ENCODE data around the gene SLCO3A1.

SLCO3A1 gene

DNA sequence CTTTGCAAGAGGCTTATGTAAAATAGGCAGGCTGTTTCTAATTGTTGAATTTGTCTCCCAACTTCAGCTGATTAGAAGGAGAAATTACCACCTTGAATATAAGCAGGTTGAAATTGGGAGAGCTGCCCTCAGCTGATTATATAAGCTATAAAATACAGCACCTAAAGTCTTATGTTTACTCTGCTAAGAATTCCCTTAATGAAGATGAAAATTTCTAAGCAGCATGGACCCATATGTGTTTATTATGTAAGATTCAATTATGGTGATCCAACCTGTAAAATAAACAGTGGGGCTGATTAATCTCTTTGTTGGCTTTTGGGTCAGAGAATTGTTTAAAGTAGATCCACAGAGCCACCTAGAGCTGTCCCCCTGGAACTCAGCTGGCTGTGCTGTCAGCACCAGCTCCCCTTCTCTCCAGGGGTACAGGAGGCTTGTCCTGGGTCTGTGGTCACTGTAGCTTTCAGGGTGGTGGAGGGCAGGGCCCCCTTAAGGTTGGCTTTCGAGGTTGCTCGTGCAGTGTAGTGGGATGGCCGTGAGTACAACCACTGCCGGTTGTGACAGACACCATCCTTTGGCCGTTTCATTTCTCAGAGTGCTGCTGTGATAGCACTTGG, 9.5 kb downstream of the SLCO3A1 start:
- DNase-seq = no peak

DNA sequence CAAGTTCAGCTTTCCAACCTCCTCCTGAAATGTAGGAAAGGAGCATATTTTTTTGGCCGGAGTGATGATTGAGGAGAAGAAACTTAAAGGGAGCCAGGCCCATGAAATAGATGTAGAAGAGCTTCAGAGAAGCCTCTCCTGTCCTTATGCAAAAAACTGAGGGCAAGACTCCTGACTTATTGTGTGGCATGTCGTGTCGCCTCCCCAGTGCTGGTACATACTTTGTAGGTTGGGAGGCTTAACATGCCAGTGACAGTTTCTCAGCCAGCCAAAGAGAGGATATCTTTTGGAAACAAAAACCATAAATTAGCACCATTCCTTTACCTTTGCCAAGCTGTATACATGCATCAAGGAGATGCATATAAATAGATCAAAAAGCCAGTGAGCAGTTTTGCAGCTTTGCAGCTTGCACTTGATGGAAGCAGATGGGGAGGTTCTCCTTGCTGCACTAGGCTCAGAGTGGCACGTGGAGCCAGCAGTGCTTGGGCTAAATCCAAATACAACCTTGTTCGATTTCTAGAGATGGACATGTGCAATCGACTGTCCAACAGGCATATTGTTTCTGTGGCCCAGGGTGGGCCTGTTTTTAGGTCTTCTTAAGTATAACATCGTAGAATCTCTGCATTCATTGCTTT, 10.2 kb downstream of the SLCO3A1 start:
- no peak for DNase-seq

DNA sequence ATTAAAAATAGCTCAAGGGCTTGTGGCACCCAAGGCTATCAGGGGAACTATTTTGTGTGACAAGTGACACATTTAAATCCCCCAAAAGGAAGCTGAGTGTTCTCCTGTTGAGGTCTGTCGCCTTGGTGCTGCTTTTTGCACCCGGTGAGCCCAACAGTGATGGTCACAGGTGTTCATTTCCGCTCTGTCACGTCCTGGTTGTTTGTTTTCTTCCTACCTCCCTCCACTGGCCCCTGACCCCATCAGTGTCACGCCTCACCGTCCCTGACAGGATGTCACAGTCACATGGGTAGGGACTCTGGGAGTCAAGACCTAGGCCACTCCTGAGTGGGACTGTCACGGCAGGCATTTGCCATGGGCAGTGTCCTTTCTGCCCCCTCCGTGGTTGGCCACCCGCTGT, 11.2 kb downstream of the SLCO3A1 start:
- DNase-seq = no peak

DNA sequence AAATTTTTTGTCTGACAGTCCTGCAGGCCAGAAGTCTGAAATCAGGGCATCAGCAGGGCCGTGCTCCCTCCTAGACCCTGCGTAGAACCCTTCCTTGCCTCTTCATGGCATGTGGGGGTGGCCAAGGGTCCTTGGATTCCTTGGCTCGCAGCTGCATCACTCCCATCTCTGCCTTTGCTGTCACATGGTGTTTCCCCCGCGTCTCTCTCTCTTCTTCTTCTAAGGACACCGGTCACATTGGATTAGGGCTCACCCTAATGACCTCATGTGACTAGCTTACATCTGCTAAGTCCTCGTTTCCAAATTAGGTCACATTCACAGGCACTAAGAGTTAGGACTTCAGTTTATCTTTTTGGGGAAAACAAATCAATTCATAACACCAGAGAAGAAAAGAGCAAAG, 12.0 kb downstream of the SLCO3A1 start:
- no peak for DNase-seq

DNA sequence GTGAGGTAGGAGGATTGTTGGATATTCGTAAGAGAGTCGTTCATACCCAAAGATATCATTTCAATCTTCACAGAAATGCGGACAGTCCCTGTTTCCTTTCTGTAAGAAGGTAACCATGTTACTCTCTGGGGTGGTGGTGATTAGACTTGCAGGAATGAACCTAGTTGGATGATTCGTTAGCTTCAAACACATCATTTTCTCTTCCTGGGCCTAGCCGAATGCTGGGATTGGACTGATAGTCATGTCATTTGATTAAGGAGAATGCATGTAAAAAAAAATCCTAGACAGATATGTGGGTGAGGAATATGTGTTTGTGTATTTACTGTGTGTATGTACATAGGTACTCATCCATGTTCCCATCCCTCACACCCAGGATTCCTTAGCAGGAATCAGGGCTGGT, 12.4 kb downstream of the SLCO3A1 start:
- no peak for DNase-seq

DNA sequence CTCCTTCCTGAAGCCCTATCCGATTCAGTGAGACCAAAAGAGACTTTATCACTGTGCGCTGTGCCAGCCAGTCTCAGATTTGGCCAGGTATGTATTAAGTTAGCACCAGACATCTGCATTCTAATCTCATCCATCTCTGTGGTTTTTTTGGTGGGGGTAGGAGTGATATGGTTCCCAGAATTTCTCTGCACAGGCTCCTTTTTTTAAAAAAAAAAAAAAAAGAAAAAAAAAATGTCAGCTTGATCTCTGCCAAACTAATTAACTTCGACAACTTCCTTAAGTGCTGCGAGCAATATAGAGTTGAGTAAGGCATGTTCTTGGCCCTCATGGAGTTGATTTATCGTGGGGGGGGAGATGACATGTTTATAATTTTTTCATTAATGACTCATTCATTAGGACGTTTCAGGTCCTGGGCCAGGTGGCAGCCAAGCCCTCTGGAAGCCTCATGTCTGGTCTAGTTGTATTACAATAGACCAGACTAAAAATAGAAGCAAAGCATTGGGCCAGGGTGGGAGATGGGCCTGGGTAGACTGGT, 12.9 kb downstream of the SLCO3A1 start:
- no peak for DNase-seq

DNA sequence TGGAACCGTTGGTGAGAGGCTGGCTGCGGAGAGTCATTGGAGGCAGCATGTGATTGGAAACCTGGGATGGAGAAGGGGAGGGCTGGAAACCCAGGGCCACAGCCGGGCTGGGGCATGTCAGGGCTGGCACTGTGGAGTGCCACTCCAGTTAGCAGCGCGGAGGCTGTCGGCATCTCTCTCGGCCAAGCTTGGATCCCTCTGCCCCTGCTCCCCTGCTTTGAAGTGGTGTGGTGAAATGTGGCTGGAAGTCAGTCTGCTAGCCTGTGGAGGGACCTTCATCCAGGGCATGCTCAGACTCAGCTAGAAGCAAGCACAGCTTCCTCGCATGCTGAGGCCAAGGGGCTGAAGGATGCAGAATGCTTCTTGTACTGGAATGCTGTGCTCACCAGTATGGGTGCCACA, 13.5 kb downstream of the SLCO3A1 start:
- no peak for DNase-seq

DNA sequence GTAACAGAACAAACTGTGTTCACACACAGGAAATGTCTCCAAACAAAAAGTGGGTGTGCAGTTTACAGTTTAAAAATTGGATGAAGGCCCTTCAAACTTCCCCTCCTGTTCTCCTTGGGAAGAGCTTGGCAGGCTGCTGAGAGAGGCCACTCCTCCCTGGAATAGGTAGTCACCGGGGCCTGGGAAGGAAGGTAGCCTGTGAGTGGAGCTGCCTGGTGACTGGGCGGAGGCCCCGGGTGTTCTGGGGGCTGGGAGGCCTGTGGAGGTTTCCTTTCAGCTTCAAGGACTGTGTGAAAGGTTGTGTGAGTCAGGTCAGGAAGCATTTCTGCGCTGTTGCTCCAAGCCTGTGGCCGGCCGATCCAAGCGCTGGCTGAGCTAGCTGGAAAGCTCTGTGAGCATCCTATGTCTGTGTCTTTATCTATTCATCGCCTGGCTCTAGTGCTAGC, 14.1 kb downstream of the SLCO3A1 start:
- DNase-seq = no peak

DNA sequence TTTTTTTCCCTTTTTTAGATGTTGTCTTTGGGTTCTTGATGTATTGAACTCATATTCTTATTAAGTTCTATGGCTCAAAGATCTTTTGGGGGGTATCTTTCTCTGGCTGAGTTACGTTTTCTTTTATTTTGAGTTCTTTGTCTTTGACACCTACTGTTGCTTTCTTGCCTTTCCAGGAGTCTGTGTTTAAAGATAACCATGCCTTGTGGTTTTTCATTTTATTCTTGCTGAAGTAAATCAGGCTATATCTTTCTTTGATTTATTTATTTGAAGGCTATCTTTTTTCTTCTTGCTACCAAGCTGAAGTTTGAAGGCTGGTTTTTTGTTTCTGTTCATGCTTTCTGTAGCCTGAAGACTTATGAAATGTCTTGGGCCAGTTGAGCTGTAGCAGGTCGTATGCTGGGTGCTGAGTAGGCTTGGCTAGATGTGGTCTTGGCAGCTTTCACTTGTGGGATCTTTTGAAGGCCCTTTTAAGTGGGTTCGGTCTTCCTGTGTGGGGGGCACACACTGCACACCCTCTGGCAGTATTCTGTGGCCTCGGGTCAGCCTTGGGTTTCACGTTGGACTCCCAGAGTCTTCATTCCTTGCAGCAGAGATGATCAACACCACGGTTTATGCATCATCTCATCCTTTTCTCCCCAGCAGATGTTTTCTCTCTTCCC, 17.5 kb downstream of the SLCO3A1 start:
- DNase-seq = no peak

DNA sequence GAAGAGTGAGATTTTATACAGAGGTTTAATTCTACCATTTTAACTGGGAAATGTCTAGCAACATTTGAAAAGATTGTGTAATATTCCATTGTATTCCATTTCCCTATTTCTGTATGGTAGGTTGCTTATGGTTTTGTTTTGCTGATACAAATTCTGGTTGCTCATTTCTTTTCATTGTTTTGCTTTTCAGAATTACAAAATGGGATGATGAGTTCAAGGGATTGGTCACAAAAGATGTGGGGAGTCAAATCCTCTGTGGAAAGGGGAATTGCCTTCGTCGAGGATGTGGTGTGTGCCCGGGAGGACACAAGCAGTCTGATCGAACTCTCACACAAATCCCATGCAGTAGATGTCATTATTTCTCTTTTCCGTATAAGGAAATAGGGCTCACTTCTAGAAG, 18.3 kb downstream of the SLCO3A1 start:
- no peak for DNase-seq

DNA sequence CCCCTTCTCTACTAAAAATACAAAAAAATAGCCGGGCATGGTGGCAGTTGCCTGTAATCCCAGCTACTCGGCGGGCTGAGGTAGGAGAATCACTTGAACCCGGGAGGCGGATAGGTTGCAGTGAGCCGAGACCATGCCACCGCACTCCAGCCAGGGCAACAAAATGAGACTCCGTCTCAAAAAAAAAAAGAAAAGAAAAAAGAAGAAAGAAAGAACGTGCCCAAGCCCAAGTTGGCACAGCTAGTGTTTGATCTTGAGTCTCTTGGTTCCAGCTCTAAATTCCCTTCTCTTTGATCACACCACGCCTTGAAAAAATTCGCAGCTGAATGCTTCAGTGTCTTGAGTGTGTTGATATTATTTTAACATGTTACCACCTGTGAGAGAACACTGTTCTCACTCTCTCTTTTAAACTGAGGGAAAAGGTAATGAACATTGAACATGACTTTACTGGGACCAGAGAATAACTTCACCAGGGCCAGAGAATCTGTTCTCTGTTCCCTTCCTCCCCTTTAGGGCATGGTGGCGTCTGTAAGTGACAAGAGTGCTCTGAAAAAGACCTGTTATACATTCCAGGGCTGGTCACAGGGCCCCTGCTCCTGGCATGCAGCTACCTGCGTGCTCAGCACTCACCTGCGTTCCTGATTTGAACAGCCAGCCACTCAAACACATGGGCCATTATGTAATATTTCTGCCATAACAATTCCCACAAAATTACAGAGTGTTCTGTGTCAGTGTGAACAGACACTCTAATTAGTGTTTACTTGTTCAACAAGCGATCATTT, 19.0 kb downstream of the SLCO3A1 start:
- DNase-seq = no peak

DNA sequence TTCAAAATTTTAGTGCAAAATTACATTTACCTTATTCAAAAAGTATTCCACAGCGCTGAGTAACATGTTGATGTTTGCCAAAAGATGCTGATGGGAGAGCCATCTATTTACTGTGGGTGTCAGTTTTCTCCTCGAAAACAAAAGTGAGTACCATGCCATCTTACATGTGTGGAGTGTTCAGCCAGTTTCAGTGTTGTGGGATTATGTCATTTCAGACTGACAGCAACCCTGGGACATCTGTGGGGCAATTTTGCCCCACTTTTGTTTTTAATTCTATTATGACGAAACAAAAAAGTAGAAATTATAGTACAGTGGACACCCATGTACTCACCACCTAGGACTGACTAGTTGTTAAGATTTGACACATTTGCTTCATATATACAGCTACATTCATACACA, 19.6 kb downstream of the SLCO3A1 start:
- no peak for DNase-seq

DNA sequence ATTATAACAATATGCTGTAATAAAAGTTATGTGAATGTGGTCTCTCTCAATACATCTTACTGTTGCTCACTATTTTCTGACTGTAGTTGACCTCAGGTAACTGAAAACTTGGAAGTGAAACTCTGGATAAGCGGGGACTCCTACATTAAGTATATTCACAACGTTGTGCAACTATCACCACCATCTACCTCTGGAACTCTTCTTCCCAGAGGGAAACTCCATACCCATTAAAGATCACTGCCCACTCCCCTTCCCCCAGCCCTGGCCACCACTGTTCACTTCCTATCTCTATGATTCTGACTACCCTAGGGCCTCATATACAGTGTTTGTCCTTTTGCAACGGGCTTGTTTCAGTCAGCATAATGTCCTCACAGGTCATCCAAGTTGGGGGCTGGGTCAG, 20.7 kb downstream of the SLCO3A1 start:
- DNase-seq = no peak

DNA sequence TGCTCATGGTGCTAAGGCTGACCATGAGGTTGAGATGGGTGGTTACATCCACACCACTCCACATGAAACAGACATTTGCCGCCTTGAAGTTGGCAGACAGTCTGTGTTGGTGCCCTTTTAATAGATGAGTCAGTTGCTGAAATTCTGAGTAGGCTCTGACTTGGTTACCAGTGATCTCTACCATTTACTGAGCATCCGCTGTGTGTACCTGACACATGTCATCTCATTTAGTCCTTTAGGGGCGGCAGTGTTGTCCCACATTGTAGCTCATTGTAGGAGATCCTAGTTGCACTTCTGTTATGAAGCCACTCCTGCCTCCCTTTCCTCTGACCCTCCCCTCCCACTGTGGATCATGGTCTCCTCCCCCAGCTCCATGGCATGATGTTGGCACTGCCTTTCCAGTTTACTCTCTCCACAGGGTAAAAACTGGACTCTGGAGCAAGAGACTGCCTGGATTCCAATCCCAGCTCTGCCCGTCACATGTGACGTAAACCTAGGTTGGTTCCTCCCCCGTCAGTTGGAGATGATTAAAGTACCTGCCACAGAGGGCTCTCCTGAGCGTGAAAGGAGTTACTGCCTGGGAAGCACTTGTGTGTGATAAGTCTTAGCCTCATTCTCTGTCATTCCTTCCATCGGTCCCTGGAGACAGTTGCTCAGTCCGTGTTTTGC, 21.6 kb downstream of the SLCO3A1 start:
- DNase-seq = no peak

DNA sequence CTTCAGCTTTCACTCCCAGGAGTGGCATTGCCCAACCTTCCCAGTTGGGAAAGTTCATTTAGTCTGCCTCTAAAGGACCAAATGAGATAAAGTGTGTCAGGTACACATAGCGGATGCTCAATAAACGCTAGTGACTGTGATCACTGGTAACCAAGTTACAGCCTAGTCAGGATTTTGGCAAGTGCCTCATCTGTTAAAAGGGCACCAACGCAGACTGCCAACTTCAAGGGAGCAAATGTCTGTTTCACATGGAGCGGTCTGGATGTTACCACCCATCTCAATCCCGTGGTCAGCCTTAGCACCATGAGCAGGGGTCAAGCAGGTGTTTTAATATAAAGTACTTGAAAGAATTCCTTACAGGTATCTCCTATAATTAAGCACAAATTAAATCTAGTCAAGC, 22.7 kb downstream of the SLCO3A1 start:
- DNase-seq = no peak

DNA sequence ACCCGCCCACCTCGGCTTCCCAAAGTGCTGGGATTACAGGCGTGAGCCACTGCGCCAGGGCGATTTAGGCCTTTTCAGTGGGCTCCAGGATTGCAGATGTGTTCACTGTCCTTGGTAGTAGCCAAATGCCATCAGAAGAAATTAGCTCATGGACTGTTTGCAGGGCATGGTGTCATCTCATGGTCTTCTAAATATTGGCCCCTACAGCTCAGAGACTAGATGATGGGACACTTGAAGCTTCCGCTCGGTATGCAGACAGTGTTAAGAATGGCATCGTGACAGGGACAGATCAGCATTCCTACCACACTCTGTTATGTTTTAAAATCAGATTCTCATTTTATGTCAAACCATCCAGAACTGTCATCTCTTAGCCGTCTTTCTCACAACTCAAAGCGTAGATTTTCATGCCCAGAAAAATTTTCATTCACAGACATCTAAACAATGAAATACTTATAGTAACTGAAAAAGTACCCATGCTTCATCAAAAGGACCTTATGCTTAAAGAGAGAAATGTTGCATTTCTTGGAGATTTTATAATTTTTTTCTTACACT, 24.9 kb downstream of the SLCO3A1 start:
- DNase-seq = no peak

DNA sequence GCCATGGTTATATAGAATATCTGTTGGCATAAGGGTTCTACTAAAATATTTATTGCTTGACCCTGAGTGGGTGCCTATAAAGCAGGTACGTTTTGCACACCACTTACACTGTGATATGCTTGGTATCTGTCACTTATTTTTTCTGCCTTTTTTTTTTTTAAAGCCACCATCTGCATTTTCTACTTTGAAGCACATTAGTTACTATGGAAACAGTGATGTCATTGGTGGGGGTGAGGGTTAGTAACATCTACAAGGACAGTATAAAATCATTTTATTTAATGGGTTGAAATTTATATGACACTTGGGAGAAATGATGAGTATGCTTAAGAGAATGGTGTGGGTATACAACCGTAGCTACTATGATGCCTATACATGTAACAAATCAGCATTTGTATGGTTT, 25.6 kb downstream of the SLCO3A1 start:
- DNase-seq = no peak

DNA sequence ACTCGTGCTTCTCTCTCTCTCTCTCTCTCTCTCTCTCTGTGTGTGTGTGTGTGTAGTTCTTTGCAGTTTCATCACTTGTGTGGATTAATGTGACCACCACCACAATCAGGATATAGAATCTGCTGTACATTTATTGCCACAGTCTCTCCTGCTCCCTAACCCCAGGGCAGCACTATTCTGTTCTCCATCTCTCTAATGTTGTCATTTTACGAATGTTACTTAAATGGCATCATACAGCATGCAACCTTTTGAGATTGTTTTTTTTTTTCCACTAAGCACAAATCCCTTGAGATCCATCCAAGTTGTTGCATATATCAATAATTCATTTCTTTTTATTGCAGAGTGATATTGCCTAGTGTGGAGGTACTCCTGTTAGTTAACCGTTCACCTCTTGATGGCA, 26.9 kb downstream of the SLCO3A1 start:
- DNase-seq = no peak

DNA sequence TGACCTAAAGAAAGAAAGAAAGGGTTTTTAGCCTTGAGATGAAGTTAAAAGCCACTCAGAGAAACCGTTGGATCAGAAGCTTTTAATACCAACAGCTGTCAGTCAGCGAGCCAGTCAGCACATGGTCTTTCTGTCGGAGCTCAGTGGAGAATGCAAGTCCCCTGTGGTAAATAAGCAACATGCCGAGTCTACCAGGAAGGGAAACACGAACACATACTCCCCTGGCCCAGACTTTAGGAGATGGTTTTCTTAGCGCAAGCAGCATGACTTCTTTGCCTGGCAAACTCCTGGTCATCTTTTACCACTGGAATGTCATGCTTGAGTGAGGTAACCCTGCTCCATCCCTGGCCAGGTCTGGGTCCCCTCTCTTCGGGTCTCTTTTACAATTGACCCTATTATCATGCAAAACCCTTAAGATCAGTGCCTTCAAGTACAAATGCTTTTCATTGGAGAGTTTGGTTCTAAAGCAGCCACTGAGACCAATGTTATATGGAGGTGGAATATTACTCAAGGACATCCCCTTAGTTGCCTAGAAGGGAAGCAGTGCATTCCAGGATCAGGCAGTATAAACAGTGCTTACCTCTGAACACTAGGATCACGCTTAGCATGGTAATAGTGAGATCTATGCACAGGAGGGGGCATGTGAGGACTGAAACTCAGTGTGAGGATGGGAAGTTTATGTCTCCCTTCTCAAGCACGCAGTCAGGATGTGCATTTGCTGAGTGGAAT, 28.2 kb downstream of the SLCO3A1 start:
- no peak for DNase-seq

DNA sequence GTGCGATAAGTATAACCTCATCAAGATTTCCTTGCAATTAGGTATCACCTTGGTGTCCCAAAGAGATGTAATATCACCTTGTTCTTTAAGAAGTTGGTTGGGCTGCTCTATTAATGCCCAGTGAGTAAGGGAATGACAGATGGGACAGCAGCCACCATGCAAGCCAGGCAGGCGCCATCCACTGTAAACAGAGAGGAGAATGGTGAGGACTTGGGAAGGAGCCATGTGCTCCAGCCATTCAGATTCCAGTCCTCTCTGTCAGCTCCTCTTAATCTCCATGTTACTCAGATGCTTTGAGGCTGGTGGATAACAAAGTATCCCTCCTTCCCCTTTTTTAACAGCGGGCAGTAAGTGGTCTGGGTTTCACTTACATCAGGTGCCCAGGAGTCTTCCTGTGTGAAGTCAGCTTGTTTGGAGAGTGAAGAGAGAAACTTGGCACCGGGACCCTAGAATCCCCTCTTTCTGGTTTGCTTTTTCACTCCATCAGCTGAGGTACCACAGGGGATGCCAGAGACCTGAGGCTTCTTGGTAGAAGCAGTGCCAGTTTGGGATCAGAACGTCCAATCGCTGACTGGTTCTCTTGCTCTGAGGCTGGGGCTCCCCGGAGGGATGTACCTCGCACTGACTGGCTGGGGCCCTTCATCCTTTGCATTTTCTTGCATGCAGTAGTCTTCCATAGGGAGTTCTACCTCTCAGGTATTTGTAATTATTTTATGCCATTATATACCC, 29.5 kb downstream of the SLCO3A1 start:
- DNase-seq = no peak

DNA sequence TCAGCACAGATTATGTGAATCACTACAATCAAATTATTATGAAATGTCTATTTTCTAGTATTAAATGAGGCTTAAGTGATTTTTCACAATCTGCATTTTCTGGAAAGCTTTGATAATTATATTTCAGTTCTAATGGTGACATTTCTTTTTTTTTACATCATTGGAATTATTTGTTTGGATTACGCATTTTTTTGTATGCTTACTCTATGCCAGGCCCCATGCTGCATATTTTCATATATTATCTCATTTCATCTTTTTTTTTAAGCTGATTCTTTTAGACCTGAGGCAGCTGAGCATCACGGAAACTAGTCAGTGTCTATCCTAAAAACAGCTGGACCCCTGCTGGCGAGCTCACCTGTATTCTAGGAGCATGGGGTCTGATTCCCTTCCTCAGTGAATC, 31.1 kb downstream of the SLCO3A1 start:
- no peak for DNase-seq
